ENCODE measurements around the gene NOM1.

Gene NOM1

DNA sequence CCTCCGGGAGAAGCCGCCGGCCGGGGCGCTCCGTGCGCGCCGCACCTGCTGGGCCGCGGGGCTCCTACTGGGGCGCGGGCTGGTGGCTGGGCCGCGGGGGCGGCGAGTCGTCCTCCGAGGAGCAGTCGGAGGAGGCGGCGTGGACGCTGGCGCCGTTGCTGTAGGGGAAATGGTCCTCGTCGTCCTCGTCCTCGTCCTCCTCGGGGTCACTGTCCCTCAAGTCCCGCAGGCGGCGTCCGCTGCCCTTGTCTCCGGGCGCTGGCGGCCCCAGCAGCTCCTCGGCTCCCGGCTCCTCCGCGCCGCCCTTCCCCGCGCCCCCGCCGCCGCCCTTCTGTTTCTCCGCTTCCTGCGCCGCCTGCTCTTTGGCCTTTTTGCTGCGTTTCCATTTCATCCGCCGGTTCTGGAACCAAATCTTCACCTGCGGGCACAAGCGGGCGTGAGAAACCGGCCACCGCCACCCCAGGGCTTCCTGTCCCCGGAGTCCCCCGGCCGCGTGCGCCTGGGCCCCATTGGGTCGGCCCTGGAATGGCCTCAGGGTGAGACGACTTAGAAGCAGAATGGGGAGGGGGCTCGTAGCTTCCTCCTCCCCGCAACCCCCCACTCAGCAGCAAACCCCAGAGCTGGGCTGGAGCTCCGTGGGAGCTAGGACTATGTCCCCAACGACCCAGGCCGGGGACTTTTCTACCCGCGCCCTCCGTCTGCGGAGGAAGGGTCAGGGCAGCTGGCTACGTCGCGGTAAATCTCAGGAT, 56.1 kb downstream of the NOM1 start:
- no peak for DNase-seq

DNA sequence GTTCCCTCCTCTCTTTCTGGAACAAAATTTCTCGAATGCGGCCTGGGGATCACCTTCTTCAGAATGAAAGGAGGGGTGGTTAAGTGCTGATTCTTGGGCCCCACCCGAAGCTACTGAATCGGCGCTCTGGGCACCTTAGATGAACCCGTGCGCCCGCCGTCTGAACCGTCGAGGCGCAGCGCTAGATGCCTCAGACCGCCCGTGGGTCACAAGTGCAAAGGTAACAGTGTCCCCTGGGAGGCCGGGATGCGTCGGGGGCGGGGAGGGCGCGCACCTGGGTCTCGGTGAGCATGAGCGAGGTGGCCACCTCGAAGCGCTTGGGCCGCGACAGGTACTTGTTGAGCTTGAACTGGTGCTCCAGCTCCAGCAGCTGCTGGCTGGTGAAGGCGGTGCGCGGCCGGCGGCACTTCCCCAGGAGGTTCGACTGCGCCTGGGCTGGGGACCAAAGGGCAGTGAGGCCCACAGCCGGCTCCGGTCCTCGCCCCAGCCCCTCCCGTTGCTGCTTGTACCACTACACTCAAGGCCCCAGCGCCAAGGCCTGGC, 56.8 kb downstream of the NOM1 start:
- peak in 1 of 2 experiments; percentile 30 for DNase-seq

DNA sequence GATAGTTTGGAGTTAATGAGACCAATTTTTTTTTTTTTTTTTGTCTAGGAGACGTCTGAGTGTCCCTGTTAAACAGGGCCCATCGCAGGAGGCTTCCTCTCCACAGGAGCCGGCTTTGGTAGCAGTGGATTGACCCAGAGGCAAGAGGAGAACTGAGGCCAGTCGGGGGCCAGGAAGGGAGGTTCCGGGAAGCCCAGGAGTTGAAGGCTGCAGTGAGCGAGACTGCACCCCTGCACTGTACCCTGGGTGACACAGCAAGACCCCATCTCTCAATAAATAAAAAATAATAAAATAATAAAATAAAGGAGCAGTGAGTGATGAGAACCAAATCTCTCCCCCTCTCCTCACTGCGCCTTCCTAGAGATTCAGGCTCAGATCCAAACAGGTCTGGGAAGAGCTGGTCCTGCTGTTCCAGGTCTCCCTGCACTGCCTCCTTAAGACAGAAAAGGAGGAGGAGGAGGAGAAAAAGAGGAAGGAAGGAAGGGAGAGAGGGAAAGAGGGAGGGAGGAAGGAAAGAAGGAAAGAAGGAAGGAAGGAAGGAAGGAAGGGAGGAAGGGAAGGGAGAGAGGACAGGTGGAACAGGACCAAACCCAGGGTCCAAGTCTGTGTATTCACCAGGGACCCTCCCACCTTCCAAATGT, 57.4 kb downstream of the NOM1 start:
- DNase-seq, result no peak

DNA sequence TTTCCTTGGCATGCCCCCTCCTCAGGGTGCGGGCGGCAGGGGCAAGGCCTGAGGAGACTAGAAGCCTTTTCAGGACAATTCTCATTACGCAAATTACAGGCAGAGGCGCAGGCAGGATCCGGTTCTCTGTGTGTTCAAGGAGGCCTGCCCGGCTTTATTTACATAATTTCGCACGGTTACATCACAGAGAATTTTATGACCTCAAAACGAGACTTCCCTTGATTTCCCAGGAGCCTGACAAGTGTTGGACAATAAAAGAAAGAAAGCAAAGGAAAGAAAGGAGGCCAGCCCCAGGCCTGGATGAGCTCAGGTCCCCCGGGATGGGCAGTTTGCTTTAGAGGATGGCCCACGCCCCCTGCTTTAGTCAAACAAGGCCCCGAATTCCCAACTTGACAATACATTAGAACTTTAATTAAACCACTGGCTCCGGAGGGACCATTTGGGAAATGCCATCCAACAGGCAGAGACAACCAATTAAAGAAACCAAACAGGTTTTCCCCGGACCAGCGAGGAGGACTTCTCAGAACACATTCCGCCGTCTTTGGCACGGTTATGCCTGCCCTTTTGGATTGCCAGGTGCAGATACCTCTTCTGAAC, 58.1 kb downstream of the NOM1 start:
- DNase-seq, result peak; percentile 93 to 95

- peak; percentile 35 to 70 for DNase-seq
Measured at GRCh38 chr7:157008206-157009169, 59.0 kb downstream of the NOM1 start.

GRCh38 chr7:157009170-157009777, 59.8 kb downstream of the NOM1 start:
- DNase-seq, result peak; percentile 35 to 64

- DNase-seq, result peak in 1 of 2 experiments; percentile 72
Measured at GRCh38 chr7:157009778-157010587, 60.5 kb downstream of the NOM1 start.

DNA sequence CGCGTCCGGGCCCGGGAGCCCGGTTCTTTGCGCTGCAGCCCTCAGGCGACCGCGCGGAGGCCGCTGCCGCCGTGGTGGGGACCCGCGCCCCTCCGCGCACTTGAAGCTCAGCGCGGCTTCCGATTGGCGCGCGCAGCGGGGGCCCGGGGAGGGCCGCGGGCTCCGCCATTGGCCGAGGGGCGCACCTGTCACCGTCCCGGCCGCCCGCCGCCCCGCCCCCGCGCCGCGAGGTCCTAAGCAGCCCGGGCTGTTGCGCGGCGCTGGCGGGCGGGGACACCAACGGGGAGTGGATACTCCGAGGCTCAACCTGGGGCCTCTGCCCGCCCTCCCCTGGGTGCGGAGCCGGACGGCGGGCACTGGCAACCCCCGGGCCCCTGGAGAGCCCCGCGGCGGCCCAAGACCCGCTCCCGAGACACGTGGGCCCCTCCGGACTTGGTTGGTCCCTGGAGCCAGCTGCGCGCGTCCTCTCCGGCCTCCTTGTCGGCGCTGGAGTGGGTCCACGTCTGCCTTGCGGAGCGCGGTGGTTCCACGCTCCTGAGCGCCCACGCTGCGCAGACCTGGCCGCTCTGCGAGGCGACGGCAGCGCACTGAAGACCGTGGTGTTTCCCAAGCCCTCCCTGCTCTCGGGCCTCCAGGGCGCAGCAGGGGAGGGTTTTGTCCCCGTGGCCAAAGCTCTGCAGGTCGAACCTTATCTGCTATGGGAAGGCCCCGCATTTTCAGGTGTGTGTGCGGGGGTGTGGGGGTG, 61.2 kb downstream of the NOM1 start, which contains the start of gene MNX1:
TSS of gene MNX1 (minus strand) at position 76 of the 745 bp plus-strand sequence. CDS start 313 bp downstream, outside the sequence.
- DNase-seq, result peak; percentile 87 to 99

GRCh38 chr7:157011333-157012112, 62.0 kb downstream of the NOM1 start:
- peak; percentile 80 to 87 for DNase-seq

DNA sequence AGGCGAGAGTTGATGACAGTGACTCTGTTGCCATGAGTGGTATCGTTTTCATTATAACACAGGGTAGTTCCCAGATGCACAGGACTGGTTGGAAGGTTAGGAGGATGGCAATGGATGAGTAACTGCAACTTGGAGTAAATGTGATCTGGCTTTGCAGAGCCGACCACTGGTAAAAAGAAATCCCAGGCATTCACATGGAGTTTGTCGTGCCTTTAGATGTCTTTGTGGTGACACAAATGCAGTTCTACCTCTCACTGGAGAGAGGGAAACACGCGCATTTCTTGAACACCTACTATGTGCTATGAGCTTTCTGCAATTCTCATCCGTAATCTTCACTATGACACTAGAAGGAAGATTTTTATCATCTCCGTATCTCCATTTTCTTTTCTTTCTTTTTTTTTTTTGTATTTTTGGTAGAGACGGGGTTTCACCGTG, 62.6 kb downstream of the NOM1 start:
- DNase-seq, result peak; percentile 64 to 72

DNA sequence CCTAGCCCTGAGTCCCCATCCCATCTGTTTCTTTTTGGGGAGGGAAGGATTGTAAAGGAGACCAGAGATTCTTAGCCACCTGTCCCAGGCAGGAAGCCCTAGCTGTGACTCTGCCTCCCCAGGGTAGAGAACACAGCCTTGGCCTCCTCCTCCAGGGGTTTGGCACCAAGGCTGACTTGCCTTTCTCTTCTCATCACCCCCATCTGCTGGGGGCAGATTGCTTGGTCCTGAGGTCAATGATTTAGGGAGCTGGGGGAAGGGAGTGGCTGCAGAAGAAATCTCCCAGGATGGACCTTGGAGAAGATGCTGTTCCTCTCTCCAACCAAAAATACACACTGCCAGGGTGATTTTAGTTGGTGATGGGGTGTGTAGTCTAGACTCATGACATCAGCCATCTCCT, 63.6 kb downstream of the NOM1 start:
- no peak for DNase-seq

- DNase-seq, result peak; percentile 46 to 78
Measured at GRCh38 chr7:157013602-157014549, 64.4 kb downstream of the NOM1 start.

DNA sequence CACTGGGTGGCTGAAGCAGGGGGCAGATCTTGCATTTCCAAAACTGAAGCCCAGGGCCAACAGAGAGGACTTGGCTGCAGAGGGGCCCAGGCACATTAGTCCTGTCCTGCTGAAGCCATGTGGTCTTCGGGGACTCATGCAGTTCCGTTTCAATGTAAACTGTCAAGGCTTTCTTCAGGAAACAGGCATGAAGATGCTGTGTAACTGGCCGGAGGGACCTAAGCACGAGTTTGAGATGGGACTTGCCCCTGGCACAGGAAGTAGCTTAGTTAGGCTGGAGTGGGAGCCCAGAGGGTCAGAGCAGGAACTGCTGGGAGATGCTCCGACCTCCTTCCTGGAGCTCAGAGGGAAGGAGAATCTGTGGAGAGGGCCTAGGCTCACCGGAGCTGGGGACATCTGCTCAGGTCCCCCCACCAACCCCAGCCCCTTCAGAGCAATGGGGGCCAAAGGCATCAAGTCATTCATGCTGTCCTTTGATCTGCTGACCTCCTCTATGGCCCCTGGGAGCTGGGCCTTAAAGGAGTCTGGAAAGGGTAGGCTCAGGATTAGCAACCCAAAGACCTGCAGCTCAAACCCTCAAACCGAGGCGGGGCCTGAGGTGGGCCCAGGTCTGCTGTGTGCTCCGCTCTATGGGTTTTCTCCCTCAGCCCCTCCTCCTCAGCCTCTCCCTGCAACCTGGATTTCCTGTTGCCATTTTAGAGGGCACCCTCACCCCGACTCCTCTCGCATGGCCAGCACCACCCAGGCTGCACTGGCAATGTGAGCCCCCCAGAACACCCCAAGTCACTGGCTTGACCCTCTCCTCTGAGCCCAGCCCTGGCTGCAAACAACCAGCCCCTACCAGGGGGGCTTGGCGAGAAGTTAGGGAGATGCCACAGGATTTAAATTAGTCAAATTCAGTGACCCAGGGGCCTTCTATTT, 65.4 kb downstream of the NOM1 start:
- DNase-seq, result peak in 1 of 2 experiments; percentile 51

DNA sequence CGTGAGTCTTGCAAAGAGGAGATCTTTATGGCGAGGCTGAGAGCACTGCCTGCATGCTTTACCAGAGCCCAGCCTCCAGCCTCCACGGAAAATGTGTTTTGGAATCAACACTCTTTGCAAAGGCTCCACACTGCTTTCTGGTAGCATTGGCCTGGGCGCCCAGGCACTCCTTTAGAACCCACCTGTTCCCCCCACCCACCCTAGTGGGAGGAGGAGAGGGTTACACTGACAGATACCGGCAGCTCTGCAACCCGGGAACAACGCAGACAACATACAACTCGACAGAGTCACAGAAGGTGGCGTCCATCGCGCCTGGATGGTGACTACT, 66.5 kb downstream of the NOM1 start:
- DNase-seq, result peak in 1 of 2 experiments; percentile 71

DNA sequence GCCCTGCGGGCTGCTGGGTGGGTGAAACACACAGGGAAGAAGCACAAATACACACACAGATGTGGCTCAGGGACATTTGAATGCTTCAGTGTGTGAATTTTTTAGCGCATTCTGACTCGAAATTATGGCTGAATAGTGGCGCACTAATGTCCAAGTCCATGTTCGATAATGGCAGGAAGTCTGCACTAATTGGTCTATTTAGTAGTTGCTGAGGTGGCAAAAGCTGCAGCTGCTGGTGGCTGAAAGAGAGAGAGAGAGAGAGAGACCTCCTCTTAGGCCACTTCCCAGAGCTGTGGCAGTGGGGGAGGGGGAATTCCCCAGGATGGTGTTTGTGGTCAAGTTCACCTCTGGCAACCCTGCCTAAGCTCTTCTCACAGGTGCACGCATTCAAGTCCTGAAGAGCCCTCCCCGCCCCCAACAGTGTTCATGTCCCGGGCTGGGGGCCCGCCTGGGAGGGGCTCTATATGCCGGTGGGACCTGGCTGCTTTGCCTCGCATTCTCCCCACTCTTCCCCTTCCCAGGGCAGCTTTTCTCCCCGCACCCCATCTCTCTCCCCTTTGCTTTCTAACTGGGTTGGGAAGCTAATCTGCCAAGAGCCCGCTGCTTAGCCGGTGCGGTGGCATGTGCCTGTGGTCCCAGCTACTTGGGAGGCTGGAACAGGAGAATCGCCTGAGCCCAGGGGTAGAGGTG, 67.0 kb downstream of the NOM1 start:
- DNase-seq, result peak; percentile 41 to 71

DNA sequence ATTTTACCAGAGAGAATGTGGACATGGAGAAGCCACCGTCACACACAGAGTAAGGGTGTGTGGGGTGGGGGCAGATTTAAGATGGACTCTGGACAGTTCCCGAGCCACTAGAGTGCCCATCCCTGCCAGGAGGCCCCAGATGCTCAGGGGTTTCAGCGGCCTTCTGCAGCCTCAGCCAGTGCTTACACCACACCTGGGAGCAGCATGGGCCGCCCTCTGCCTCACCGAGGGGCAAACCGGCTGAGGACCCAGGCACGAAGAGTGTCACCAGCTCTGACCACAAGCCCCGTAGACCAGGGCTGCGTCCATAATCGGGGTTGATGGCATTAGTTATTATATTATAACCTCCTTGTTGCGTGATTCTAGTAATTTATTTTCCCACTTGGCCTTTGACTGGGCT, 67.6 kb downstream of the NOM1 start:
- DNase-seq, result peak in 1 of 2 experiments; percentile 71
